A204.1 (cell line): ENCODE measurements around the gene LITAF.
"Not testable (repeated sequence)": the region's sequence is repeated elsewhere in the genome, so short reads cannot be mapped to it uniquely, and the experiment has no call there.

Source experiments
- FAIRE-seq: peaks from 2 replicates; lab custom pipeline; 2012; peaks lifted over from hg19 to GRCh38; lab: Jason Lieb, UNC

Gene LITAF

DNA sequence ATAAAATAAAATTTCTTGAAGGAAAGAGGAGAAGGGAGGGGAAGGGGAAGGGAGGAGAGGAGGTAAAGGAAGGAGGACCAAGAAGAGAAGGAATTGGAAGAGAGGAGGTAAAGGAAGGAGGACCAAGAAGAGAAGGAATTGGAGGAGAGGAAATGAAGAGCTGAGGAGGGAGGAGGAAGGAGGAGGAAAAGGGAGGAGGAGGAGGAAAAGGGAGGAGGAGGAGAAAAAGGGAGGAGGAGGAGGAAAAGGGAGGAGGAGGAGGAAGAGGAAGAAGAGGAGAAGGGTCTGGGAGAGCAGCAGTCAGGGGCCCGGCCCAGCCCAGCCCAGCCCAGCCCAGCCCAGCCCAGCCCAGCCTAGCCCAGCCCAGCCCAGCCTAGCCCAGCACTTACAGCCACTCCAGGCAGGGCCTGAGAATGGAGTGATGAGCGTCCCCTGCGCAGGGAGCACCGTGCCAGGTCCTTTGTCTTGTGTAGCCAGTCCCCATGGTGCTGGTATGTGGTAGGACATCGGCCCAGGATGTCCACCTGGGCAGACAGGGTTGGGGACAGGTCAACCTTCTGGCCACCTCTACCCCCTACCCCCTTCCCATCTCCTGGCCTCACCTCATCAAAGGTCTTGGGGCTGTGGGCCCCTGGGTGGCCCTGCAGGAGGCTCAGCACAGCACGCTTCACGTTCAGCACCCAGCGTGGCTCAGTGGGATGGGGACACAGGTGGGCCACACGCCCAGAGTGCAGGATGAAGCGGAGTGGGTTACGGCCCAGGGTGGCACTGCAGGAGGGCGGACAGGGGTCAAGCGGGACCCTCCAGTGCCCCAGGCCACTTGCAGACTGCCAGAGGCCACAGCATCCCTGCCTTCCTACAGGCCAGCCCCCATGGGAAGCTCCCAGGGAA, 70.9 kb downstream of the LITAF start:
- no peak for FAIRE-seq

DNA sequence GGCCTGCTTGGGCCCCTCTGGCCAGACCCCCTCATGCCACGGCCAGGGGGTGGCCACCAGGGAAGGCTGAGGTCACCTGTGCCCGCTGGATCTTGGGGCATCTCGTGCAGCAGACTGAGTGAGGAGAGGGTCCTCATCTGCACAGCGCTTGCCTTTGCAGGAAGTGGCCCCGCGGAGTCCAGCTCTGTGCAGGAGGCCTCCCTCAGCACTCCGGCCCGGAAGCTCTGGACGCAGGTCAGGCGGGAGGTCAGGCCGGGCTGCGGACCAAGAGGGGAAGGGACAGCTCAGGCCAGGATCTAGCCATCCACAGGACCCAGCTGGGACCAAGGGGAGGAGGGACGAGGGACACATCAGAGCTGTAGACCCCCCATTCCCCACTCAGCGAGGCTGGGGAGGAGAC, 72.4 kb downstream of the LITAF start:
- no peak for FAIRE-seq

DNA sequence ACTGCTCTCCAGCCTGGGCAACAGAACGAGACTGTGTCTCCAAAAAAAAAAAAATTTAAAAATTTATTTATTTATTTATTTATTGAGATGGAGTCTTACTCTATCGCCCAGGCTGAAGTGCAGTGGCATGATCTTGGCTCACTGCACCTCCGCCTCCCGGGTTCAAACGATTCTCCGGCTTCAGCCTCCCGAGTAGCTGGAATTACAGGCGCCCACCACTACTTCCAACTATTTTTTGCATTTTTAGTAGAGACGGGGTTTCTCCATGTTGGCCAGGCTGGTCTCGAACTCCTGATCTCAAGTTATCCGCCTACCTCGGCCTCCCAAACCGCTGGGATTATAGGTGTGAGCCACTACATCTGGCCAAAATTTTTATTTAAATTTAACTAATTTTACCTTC, 73.4 kb downstream of the LITAF start:
- not testable (repeated sequence) for FAIRE-seq

DNA sequence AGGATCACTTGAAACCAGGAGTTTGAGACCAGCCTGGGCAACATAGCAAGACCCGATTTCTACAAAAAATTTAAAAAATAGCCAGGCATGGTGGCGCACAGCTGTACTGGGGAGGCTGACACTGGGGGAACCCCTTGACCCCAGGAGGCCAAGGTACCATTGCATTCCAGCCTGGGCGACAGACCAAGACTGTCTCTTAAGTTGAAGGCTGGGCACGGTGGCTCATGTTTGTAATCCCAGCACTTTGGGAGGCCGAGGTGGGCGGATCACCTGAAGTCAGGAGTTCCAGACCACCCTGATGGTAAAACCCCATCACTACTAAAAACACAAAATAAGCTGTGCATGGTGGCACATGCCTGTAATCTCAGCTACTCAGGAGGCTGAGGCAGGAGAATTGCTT, 74.9 kb downstream of the LITAF start:
- FAIRE-seq: no peak

DNA sequence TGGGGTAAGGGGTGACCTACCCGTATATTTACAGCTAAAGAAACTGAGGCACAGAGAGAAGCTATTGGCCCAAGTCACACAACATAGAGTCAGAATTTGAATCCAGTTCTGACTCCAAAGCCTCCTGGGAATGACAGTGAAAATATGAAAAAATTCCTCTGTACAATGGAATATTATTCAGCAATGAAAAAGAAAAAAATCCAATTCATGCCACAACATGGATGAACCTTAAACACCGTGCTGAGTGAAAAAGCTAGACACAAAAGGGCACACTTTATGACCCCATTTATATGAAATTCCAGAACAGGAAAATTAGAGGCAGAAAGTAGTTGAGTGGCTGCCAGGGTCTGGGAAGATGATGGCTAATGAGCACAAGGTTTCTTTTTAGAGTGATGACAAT, 75.4 kb downstream of the LITAF start:
- FAIRE-seq: no peak

DNA sequence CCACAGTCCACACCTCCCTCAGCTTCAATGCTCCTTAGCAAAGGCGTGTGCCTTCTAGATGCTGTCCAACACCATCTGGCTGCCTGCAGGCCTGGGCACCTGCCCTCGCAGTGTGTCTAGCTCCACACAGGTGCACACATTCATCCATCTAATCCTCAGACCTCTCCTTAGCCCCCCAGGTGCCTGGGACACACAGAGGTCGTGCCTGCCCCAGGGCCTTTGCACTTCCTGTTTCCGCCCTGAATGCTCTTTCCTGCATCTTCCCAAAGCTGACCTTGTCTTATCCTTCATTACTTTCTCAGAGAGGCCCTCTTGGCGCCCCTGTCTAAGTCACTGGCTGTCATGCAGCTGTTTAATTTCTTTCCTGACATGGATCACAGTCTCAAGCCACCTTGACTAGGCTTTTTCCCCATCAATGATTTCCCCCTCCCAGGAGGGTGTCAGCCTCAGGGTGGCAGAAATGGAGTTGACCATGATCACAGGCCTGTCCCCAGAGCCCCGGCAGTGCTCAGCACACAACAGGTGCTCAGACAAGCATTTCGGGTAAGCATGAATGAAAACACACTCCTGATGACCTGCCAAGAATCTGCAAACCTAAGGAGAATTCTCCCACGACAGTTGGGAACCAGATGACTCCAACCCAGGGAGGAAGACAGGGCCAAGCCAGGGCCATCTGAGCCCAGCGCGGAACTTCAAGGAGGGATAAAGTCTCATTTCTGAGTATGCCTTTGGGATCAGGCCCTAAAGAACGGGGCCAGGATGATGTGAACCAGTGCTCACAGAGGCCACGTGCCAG, 76.3 kb downstream of the LITAF start:
- no peak for FAIRE-seq

DNA sequence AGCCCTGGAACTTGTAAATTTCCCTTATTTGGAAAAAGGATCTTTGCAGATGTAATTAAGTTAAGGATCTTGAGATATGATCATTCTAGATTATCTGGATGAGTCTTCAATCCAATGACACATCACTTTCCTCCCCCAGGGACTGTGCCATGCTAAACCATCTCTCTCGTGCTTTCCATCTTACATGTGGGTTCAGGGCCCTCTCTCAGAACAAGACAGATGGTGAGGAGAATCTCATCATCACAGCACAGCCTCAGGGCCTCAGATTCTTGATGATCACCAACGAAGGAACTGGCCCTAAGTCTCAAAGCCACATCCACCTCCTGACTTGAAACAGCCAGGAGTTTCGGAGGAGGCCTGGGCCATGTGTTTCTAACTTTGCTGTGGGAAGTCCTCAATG, 78.7 kb downstream of the LITAF start:
- FAIRE-seq: no peak

DNA sequence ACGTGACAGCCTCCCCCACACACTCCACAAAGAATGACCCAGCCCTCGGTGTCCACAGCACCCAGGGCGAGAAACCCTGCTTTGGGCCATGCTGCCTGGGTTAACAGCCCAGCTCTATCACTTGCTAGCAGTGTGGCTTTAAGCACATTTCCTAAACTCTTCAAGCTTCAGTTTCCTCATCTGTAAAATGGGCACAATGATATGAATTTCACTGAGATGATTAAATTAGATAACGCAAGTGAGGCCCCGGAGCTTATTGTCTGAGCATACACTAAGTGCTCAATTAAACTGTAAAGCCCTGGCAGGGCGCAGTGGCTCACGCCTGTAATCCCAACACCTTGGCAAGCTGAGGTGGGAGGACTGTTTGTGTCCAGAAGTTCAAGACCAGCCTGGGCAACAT, 79.4 kb downstream of the LITAF start:
- no peak for FAIRE-seq

DNA sequence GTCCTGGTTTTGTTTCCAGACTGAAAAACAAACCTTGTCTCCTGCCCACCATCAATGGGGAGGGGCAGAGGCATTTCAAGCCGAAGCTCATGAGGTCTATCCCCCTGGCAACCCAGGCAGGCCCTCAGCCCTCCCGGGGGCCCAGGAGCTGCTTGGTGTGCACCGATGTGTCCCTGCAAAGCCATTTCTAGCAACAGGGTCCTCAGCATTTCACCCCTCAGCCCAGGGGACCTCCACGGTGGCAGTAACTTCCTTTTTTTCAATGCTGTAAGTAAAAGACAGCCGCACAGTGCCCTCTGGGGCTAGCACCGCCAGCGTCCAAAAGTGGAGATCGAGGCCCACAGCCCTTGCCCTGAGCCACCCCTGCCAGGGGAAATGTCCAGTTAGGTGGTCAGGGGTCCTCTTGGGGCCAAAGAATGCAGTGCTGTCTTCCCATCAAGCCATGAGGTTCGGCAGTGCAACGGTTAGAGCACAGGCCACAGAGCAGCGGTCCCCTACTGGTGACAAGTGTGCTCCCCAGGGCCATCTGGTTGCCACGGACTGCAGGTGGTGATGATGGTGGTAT, 79.9 kb downstream of the LITAF start:
- no peak for FAIRE-seq

DNA sequence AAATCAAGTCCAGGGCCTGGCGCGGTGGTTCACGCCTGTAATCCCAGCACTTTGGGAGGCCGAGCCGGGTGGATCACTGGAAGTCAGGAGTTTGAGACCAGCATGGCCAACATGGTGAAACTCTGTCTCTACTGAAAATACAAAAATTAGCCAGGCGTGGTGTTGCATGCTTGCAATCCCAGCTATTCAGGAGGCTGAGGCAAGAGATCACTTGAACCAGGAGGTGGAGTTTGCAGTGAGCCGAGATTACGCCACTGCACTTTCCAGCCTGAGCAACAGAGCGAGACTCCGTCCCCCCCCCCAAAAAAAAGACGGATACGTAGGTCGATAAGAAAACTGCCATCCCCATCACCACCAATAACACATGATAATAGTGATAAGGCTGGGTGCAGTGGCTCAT, 82.5 kb downstream of the LITAF start:
- FAIRE-seq: not testable (repeated sequence)

DNA sequence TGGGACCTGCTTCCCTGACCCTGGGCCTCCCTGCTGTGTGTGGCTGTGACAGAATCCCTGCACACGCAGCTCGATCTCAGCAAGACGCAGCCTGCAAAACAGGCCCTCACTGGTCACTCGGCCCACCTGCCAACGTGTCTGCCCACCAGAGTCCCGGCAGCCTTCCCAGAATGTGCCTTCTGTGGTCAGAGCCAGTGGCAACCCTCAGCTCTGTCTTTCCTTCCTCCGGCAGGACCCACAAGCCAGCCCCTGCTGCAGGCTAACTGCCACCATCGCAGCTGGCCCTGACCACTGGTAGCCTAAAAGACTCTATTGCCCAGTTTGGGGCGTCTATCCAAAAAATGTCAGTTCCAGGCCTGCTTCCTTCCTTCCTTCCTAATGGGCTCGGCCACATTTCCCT, 83.2 kb downstream of the LITAF start:
- no peak for FAIRE-seq

DNA sequence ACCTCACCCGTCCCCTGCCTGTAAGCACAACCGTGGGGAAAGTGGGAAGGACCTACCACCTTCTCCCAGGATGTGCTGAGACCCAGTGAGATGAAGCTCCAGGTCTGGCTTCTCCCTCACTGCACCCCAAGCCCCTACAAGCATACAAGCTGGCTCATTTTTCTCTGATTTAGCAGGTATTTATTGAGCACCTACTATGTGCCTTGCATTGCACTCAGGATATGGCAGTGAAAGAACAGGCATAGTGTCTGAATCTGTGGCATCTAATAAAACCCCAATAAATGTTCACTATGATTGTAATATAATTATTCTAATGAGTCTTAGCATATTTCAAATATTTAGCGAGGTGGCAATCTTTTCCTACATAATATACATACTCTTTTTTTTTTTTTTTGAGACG, 84.5 kb downstream of the LITAF start:
- no peak for FAIRE-seq

DNA sequence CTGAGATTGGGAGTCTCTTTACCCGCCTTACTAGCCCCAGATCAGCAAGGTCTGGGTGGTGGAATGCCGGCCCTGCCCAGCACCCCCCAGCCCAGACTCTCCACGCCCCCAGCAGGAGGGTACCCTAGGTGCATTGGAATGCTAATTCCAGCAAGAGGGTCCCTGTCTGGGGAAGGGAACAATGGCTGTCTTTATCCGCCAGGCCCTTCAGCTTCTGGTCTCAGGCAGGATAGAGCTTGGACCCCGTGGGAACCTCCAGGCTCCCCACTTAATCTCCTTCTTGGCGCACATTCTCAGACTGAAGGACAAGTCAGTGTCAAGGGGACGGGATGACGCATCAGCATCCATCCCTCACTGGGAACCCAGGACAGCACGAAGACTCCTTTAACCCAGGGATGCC, 85.1 kb downstream of the LITAF start:
- no peak for FAIRE-seq

DNA sequence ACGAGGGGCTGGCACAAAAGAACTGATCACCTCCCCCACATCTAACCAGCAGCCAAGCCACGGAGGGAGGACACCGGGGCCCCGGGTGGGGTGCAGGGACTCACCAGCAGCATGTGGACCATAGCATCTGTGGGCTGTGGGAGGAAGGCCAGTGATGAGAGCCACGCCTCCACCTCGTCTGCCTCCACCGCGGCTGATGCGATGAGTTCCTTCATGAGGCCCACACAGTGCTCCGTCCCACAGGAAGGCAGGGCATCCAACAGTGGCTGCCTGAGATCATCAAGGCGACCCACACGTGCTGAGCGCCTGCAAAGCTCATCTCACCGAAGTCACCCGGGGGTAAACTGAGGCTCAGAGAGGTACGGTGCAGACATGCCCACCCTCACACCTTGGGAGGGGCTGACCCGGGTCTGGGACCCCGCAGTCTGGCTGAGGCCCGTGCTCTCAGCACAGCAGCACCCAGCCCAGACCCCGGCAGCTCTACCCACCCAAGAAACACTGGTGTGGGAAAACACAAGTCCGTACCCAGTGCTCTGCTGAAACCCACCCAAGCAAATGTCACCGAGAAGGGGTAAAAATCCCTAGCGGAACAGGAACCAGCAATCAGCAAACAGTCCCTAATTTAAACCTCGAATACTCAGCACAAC, 85.9 kb downstream of the LITAF start:
- no peak for FAIRE-seq

DNA sequence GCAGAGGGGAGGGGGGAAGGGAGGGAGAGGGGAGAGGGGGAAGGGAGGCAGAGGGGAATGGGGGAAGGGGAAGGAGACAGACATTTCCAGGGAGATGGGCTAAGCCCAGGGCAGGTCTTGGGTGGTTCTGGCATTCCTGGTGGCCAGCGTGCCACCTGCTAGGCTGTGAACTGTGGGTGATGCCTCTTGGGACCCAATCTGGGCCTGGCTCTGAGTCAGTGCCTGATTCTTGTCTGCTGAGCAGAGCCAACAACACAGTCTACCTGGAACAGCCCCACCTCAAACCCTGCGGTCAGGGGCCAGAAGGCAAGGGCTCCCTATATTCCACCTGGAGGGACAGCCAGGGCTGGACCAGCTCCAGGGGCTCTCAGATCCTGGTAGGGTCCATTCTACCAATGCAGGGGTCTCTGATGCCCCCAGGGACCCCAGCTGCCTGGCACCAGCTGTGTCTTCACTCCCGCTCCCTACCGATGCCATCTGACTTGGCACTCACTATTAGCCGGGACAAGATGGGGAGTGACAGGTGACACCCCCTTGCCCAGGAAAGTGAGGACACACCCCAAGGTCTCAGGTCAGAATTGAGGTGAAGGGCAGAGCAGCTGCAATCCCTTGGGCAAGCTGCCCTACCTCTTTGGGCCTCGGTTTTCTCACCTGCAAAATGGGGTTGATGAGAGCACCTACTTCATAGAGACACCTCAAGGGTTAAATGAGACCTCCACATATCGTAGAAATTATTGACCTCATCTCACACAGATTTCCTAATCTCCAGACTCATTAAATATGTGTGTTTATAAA, 87.2 kb downstream of the LITAF start:
- FAIRE-seq: no peak

DNA sequence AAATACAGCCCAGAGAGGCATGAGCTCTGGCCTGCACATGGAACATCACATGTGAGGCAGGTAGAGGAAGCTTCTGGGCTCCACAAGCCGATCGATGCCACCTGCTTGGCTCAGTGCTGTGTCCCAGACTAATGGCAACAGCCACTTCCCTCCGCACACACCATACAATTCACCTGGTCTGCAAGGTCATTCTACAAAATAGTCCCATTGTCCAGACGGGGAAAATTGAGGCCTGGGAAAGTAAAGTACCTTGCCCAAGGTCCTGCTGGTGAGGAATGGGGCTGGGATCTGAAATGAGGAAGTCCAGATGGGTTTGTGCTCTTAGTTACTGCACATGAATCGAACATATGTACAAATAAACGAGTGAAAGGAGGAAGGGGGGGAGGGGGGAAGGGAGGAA, 88.0 kb downstream of the LITAF start:
- FAIRE-seq: no peak

DNA sequence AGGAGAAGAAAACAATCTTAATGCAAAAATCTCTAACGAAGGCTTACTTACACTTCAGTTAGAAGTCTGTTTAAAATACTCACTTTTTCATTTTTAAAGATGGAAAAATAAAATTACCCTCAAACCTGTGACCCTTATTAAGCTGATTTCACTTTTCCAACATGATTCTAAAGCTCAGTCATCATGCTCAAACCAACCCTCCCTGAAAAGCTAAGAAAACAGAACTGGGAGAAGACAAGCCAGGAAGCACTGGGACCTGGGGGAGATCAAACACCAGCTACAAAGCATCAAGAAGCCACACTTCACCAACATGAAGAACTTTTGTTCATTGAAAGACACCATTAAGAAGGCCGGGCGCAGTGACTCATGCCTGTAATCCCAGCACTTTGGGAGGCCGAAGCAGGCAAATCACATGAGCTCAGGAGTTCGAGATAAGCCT, 88.8 kb downstream of the LITAF start:
- FAIRE-seq: no peak
